GM18519 (cell line): ENCODE measurements around the gene MDM2.

Experiments used
- ATAC-seq: cut with Tn5 transposase; IDR thresholded peaks from one replicate; pipeline ENCODE4 v1.9.1; 2021; ENCODE audit warnings: mild to moderate bottlenecking, moderate library complexity; ENCODE audit not compliant: unreplicated experiment, low FRiP score

MDM2 gene

GRCh38 chr12:68844788-68845695 is 37.1 kb downstream of the MDM2 start:
- no peak for ATAC-seq

- ATAC-seq: no peak
Measured at GRCh38 chr12:68846811-68847210, 38.8 kb downstream of the MDM2 start.

- ATAC-seq: no peak
Measured at GRCh38 chr12:68850390-68850789, 42.4 kb downstream of the MDM2 start.

- no peak for ATAC-seq
Measured at GRCh38 chr12:68851592-68852306, 43.8 kb downstream of the MDM2 start.

- no peak for ATAC-seq
Measured at GRCh38 chr12:68853396-68854077, 45.6 kb downstream of the MDM2 start.

GRCh38 chr12:68854078-68854468 is 46.1 kb downstream of the MDM2 start:
- no peak for ATAC-seq

- ATAC-seq: no peak
Measured at GRCh38 chr12:68854554-68854953, 46.6 kb downstream of the MDM2 start.

- no peak for ATAC-seq
Measured at GRCh38 chr12:68855111-68855510, 47.1 kb downstream of the MDM2 start.

GRCh38 chr12:68855771-68856170 is 47.8 kb downstream of the MDM2 start:
- ATAC-seq: no peak

GRCh38 chr12:68856510-68856909 is 48.5 kb downstream of the MDM2 start:
- no peak for ATAC-seq

GRCh38 chr12:68861890-68862289 is 53.9 kb downstream of the MDM2 start:
- ATAC-seq: peak; percentile 64

GRCh38 chr12:68863109-68863770 is 55.3 kb downstream of the MDM2 start:
- ATAC-seq: no peak

- peak; percentile 50 for ATAC-seq
Measured at GRCh38 chr12:68863886-68864454, 56.0 kb downstream of the MDM2 start.

GRCh38 chr12:68864604-68865003 is 56.6 kb downstream of the MDM2 start:
- ATAC-seq: no peak

- no peak for ATAC-seq
Measured at GRCh38 chr12:68865399-68866164, 57.6 kb downstream of the MDM2 start.

- ATAC-seq: no peak
Measured at GRCh38 chr12:68866950-68867349, 59.0 kb downstream of the MDM2 start.

- no peak for ATAC-seq
Measured at GRCh38 chr12:68867606-68868005, 59.6 kb downstream of the MDM2 start.

- ATAC-seq: no peak
Measured at GRCh38 chr12:68868043-68868790, 60.2 kb downstream of the MDM2 start.

GRCh38 chr12:68870011-68870410 is 62.0 kb downstream of the MDM2 start:
- ATAC-seq: no peak
